ENCODE results near the gene CST3.

The CST3 gene

GRCh38 chr20:23588434-23589403 is 49.0 kb downstream of the CST3 start:
- Histone ChIP-seq H3K4me1 (ENCODE audit: control insufficient read depth in 5 of 5, insufficient read depth in 5 of 5, low read length in 5 of 5) (peaks cover 0 to 8% (median 0%) of the 10 kb centered on the region in 5 donors), H3K9me3 (ENCODE audit: control insufficient read depth in 5 of 5, low read length in 5 of 5) (no peaks in the 10 kb centered on the region)

GRCh38 chr20:23587631-23588030 is 50.1 kb downstream of the CST3 start:
- Histone ChIP-seq H3K27me3 (ENCODE audit: control insufficient read depth in 5 of 5, insufficient read depth in 4 of 5, low read length in 5 of 5) (peaks cover 0 to 6% (median under 1%) of the 10 kb centered on the region in 5 donors), H3K4me3 (ENCODE audit: low read depth in 1 of 5, low read length in 5 of 5) (no peak overlapping the region), H3K4me1 (ENCODE audit: control insufficient read depth in 5 of 5, insufficient read depth in 5 of 5, low read length in 5 of 5) (peaks cover 0 to 8% (median 0%) of the 10 kb centered on the region in 5 donors), H3K36me3 (ENCODE audit: control insufficient read depth in 5 of 5, insufficient read depth in 5 of 5, low read length in 5 of 5) (no peaks in the 10 kb centered on the region), H3K9ac (ENCODE audit: low read length in 5 of 5) (no peak overlapping the region), H3K9me3 (ENCODE audit: control insufficient read depth in 5 of 5, low read length in 5 of 5) (no peaks in the 10 kb centered on the region), H3K27ac (ENCODE audit: low read depth, low read length) (no peak overlapping the region)

More at GRCh38 chr20:23588434-23589403, 49.0 kb downstream of the CST3 start:
- H3K4me3 ChIP-seq (ENCODE audit: low read depth in 1 of 5, low read length in 5 of 5) = no peak overlapping the region
- peaks cover 0 to 6% (median 0%) of the 10 kb centered on the region in 5 donors for H3K27me3 ChIP-seq (ENCODE audit: control insufficient read depth in 5 of 5, insufficient read depth in 4 of 5, low read length in 5 of 5)
- H3K27ac ChIP-seq (ENCODE audit: low read depth, low read length) = no peak overlapping the region
- no peaks in the 10 kb centered on the region for H3K36me3 ChIP-seq (ENCODE audit: control insufficient read depth in 5 of 5, insufficient read depth in 5 of 5, low read length in 5 of 5)
- no peak overlapping the region for H3K9ac ChIP-seq (ENCODE audit: low read length in 5 of 5)

GRCh38 chr20:23586735-23587525 is 50.8 kb downstream of the CST3 start:
- no peak overlapping the region for H3K27ac ChIP-seq (ENCODE audit: low read depth, low read length)
- H3K27me3 ChIP-seq (ENCODE audit: control insufficient read depth in 5 of 5, insufficient read depth in 4 of 5, low read length in 5 of 5) = peaks cover 0 to 6% (median 2%) of the 10 kb centered on the region in 5 donors
- no peaks in the 10 kb centered on the region for H3K36me3 ChIP-seq (ENCODE audit: control insufficient read depth in 5 of 5, insufficient read depth in 5 of 5, low read length in 5 of 5)
- H3K4me1 ChIP-seq (ENCODE audit: control insufficient read depth in 5 of 5, insufficient read depth in 5 of 5, low read length in 5 of 5) = peaks cover 0 to 8% (median 0%) of the 10 kb centered on the region in 5 donors
- H3K4me3 ChIP-seq (ENCODE audit: low read depth in 1 of 5, low read length in 5 of 5) = no peak overlapping the region
- H3K9me3 ChIP-seq (ENCODE audit: control insufficient read depth in 5 of 5, low read length in 5 of 5) = no peaks in the 10 kb centered on the region
- no peak overlapping the region for H3K9ac ChIP-seq (ENCODE audit: low read length in 5 of 5)

GRCh38 chr20:23585808-23586734 is 51.7 kb downstream of the CST3 start:
- H3K4me3 ChIP-seq (ENCODE audit: low read depth in 1 of 5, low read length in 5 of 5) = no peak overlapping the region
- H3K4me1 ChIP-seq (ENCODE audit: control insufficient read depth in 5 of 5, insufficient read depth in 5 of 5, low read length in 5 of 5) = peaks cover 0 to 8% (median 0%) of the 10 kb centered on the region in 5 donors
- no peak overlapping the region for H3K27ac ChIP-seq (ENCODE audit: low read depth, low read length)
- peaks cover 0 to 6% (median 2%) of the 10 kb centered on the region in 5 donors for H3K27me3 ChIP-seq (ENCODE audit: control insufficient read depth in 5 of 5, insufficient read depth in 4 of 5, low read length in 5 of 5)
- no peaks in the 10 kb centered on the region for H3K9me3 ChIP-seq (ENCODE audit: control insufficient read depth in 5 of 5, low read length in 5 of 5)
- no peak overlapping the region for H3K9ac ChIP-seq (ENCODE audit: low read length in 5 of 5)
- no peaks in the 10 kb centered on the region for H3K36me3 ChIP-seq (ENCODE audit: control insufficient read depth in 5 of 5, insufficient read depth in 5 of 5, low read length in 5 of 5)

GRCh38 chr20:23585449-23585807 is 52.3 kb downstream of the CST3 start:
- H3K4me3 ChIP-seq (ENCODE audit: low read depth in 1 of 5, low read length in 5 of 5) = no peak overlapping the region
- H3K9ac ChIP-seq (ENCODE audit: low read length in 5 of 5) = no peak overlapping the region
- peaks cover 0 to 6% (median 2%) of the 10 kb centered on the region in 5 donors for H3K27me3 ChIP-seq (ENCODE audit: control insufficient read depth in 5 of 5, insufficient read depth in 4 of 5, low read length in 5 of 5)
- H3K9me3 ChIP-seq (ENCODE audit: control insufficient read depth in 5 of 5, low read length in 5 of 5) = no peaks in the 10 kb centered on the region
- no peaks in the 10 kb centered on the region for H3K36me3 ChIP-seq (ENCODE audit: control insufficient read depth in 5 of 5, insufficient read depth in 5 of 5, low read length in 5 of 5)
- H3K4me1 ChIP-seq (ENCODE audit: control insufficient read depth in 5 of 5, insufficient read depth in 5 of 5, low read length in 5 of 5) = peaks cover 0 to 8% (median 0%) of the 10 kb centered on the region in 5 donors
- H3K27ac ChIP-seq (ENCODE audit: low read depth, low read length) = no peak overlapping the region

- Histone ChIP-seq H3K4me3 (ENCODE audit: low read depth in 1 of 5, low read length in 5 of 5) (no peak overlapping the region), H3K27me3 (ENCODE audit: control insufficient read depth in 5 of 5, insufficient read depth in 4 of 5, low read length in 5 of 5) (peaks cover 0 to 6% (median 2%) of the 10 kb centered on the region in 5 donors), H3K4me1 (ENCODE audit: control insufficient read depth in 5 of 5, insufficient read depth in 5 of 5, low read length in 5 of 5) (peaks cover 0 to 8% (median 0%) of the 10 kb centered on the region in 5 donors), H3K9ac (ENCODE audit: low read length in 5 of 5) (no peak overlapping the region), H3K36me3 (ENCODE audit: control insufficient read depth in 5 of 5, insufficient read depth in 5 of 5, low read length in 5 of 5) (no peaks in the 10 kb centered on the region), H3K27ac (ENCODE audit: low read depth, low read length) (no peak overlapping the region), H3K9me3 (ENCODE audit: control insufficient read depth in 5 of 5, low read length in 5 of 5) (no peaks in the 10 kb centered on the region)
These were observed 53.1 kb downstream of the CST3 start for GRCh38 chr20:23584434-23585199.
